ENCODE data around the gene DPY19L1.
"Not testable (repeated sequence)": the region's sequence is repeated elsewhere in the genome, so short reads cannot be mapped to it uniquely, and the experiment has no call there.

Gene DPY19L1

DNA sequence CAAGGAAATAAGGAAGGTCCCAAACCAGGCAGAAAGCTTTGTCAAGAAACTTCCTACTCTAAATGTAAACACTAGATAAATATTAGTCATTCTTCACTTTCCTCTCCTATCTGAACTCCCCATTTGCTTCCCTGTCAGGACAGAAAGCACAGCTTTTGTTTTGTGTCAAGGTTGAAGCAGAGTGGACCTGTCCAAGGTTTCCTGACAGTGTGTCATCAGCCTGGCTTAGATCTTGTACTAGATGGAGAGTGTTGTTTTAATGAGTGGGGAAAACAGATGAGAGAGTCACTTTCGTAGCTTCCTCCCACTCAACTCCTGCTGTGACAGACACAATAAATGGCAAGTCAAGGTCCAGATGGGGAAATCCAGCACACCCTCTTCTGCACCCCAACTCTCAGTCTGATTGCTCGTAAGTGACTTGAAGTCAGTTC lies 101.5 kb downstream of the DPY19L1 start:
- H3K4me3 ChIP-seq, H3K27ac ChIP-seq: not testable (repeated sequence)

DNA sequence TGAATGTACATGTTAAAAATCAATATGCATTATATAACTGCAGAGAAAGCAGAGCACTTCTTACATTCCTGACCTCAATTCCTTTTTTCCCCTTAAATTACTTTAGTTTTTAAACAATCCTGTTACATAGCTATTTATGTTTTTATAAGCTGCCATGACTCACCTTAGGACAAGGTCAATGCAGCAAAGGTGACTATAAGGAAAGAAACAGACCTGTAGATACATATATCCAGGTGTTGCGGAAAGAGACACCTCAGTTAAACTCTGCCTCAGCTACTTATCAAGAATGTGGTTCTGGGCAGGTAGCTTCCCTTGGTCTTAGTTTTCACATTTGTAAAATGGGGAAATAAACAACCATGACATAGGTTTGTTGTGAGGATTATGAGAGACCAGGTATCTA lies 105.5 kb downstream of the DPY19L1 start:
- H3K27ac ChIP-seq, result no peak overlapping the region
- H3K4me3 ChIP-seq, result no peak overlapping the region

GRCh38 chr7:34929783-34930182 lies 107.5 kb downstream of the DPY19L1 start:
- H3K4me3 ChIP-seq, H3K27ac ChIP-seq: not testable (repeated sequence)

GRCh38 chr7:34928560-34928959 lies 108.7 kb downstream of the DPY19L1 start:
- no peak overlapping the region for H3K27ac ChIP-seq
- H3K4me3 ChIP-seq, result no peak overlapping the region

DNA sequence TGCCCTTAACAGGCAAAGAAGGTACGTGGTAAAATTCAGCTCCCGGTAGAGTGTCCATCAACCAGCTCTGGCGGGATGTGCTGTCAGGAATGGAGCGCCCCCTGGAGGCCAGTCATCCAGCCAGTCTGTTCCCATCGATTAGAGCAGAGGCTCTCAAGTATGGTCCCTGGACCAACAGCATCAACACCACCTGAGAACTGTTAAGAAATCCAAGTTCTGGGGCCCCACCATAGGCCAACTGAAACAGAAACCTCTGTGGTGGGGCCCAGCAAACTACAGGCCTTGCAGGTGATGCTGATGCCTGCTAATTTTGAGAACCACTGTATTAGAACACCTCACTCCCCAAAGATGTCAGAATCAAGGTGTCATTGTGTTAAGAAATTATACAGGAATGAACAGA lies 109.2 kb downstream of the DPY19L1 start:
- H3K4me3 ChIP-seq, result no peak overlapping the region
- no peak overlapping the region for H3K27ac ChIP-seq

- H3K4me3 ChIP-seq, H3K27ac ChIP-seq: not testable (repeated sequence)
Observed at GRCh38 chr7:34920470-34920869, 116.8 kb downstream of the DPY19L1 start.

GRCh38 chr7:34919038-34919437 lies 118.2 kb downstream of the DPY19L1 start:
- not testable (repeated sequence) for H3K4me3 ChIP-seq, H3K27ac ChIP-seq

DNA sequence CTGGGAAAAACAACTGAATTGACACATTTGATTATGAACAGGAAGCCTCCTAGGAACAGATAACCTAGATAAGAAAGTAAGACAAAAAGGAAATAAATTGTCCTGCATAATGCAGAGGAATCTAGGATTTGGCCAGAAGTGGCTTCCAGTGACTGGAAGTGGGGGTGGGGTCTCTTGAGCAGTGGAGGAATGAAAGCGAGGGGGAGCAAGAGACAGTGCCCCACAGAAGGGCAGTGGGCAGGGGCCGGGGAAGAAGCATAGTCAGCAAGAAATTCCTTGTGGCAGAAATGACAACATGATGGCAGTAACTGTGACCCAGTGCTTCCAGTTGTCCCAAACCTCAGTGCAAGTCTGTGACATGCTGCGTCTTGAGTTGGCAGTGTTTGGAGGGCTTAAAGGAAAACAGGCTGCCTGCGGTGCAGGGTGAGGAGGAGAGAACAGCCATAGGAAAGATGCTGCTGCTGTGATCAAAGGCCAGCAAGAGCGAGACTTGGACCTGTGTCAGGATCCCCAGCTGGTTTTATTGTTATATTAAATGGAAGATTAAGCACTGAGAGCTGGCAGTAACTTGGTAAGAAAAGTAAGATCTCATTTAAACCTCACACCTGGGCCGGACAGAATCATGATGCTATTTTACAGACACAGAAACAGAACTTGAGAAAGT lies 119.0 kb downstream of the DPY19L1 start:
- H3K4me3 ChIP-seq, H3K27ac ChIP-seq: not testable (repeated sequence)

GRCh38 chr7:34917515-34917914 lies 119.8 kb downstream of the DPY19L1 start:
- not testable (repeated sequence) for H3K27ac ChIP-seq, H3K4me3 ChIP-seq

DNA sequence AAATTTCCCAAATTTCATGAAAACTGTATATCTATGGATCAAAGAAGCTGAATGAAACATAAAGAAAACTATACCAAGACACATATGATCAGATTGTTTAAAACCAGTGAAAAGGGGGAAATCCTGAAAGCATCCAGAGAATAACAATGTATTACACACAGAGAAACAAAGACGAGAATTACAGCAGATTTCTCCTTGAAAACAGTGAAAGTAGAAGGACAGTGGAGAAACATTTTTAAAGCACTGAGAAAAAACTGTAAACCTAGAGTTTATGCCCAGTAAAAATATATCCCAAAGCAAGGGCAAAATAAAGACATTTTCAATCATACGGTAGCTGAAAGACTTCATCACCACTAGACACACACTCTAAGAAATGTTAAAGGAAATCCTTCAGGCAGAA lies 121.0 kb downstream of the DPY19L1 start:
- H3K4me3 ChIP-seq, result no peak overlapping the region
- no peak overlapping the region for H3K27ac ChIP-seq

DNA sequence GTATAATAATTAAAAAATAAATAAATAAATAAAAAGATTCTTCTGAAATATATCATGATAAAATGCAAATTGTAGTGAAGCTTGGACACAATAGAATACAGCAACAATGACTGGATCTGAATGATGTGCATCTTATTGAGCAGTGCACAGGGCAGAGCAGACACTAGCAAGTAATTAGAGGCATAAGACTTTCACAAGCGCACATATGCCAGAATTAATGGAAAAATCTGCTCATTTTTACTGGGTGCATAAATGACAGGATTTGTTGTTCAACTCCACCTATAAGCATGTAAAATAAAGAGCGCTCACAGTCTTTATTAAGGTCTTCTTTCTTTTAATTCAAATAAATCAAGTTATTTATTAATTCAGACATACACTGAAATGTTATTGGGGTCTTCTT lies 125.0 kb downstream of the DPY19L1 start:
- H3K4me3 ChIP-seq, result no peak overlapping the region
- no peak overlapping the region for H3K27ac ChIP-seq

- H3K4me3 ChIP-seq, result peak overlapping the region in 3 of 7 experiments; percentile 11 to 25 (median 23)
- H3K27ac ChIP-seq, result not testable (repeated sequence)
Observed at GRCh38 chr7:34906266-34906850, 130.9 kb downstream of the DPY19L1 start.

DNA sequence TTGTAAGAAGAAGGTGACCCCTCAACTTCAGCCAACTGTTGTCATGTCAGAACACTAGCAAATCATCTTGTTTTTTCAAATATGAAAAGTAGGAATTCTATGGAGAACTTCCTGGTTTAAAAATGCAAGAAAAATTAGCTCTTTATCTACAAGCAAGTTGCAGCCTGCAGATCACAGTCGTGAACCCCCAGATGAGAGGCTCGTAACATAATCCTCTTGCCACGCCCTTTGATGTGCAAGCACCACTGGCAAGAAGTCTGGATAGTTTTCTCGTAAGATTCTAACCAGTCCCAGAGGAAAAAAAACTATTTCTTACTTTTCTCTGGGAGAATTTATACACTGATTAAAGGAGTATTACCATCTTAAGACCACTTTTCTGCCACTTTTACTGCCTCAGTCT lies 132.3 kb downstream of the DPY19L1 start:
- H3K4me3 ChIP-seq, result no peak overlapping the region
- H3K27ac ChIP-seq, result no peak overlapping the region

DNA sequence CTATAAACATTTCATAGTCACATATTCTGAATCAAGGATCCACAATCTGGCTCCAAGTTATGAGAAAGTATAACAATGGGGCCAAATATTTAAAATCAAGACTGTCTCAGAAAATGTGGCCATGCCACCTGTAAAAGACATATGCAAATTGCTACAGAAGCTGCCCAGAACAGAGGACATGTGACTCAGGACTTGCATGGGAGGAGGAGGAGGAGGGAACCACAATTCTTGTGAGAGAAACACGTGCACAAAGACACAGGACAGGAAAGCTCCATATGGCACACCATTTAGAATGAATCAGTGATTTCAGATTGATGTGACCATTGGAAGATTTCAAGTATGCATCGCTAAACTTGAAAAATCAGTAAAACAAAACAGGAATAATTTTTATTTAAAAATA lies 133.4 kb downstream of the DPY19L1 start:
- H3K4me3 ChIP-seq, H3K27ac ChIP-seq: not testable (repeated sequence)

DNA sequence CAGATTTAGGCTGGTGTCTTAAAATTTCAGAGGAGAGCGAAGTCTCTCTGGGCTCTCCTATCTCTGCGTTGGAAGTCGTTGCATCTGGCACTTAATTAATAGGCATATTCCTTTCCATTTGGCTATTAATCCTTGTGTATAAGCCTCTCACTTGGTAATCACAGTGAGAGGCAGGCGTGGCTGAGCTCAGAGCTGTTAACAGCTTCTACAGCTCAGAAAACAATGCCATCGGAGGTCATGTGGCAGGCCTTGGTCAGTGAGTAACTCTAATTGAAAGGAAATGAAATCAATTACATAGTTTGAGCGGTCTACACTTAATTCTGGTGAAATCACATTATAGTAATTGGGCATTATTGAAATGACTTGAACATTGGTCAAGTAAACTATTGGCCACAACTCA lies 135.1 kb downstream of the DPY19L1 start:
- no peak overlapping the region for H3K27ac ChIP-seq
- H3K4me3 ChIP-seq, result no peak overlapping the region

DNA sequence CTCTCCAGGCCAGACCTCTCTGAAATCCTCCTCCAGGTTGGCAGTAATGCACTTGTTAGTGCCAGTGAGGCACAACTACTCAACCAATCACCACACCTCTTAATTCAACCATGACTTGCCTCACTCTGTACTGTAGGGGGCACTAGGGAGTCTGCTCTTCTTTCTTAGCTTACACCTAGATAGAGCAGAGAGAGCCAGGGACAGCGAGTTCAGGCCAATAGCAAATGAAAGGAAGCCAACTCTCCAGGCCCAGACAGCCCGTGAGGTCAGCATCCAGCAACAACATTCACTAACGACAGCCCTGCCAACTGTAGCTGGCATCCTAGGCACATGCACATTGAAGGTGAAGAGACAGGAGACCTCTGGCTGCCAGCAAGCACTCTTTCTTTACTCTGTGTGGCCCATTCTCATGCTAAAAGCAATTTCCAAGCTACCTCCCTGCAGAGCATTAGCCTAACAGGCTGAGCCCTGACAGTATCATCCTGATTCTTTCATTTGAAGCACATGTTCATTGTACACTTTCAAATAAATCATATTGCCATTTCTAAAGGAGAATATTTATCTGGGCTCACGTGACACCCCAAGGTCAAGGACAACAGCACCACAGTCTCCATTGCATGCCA lies 136.3 kb downstream of the DPY19L1 start:
- no peak overlapping the region for H3K27ac ChIP-seq

DNA sequence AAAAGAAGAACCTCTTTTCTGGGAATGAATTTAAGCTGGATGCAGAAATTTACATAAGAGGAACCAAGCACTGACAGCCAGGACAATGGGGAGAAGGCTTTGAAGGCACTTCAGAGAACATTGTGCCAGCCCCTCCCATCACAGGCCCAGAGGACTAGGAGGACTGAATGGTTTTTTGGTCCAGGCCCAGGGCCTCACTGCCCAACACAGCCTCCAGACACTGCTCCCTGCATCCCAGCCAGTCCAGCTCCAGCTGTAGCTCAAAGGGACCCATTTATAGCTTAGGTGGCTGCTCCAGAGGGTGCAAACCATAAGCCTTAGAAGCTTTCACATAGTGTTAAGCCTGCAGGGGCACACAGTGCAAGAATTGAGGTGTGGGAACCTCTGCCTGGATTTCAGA lies 142.1 kb downstream of the DPY19L1 start:
- Histone ChIP-seq H3K4me3 (no peak overlapping the region), H3K27ac (no peak overlapping the region)

More for the DNA sequence above, 136.3 kb downstream of the DPY19L1 start:
- H3K4me3 ChIP-seq, result no peak overlapping the region

DNA sequence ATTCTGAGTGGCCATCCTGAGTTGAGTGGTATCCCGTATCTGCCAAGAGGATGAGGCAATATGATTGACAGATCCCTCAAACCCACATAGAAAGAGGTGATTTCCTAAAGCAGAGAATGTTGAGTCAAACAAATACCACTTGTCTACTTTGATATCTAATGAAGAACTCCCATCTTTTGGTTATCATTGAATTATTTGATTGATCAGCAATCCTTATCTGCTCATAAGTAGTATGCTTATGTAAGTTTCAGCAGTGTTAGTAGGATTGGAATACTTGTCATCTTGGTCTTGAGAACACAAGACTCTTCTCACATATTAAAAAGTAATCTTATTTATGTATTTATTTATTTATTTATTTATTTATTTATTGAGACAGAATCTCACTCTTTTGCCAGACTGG lies 147.3 kb downstream of the DPY19L1 start:
- Histone ChIP-seq H3K4me3 (no peak overlapping the region), H3K27ac (no peak overlapping the region)

DNA sequence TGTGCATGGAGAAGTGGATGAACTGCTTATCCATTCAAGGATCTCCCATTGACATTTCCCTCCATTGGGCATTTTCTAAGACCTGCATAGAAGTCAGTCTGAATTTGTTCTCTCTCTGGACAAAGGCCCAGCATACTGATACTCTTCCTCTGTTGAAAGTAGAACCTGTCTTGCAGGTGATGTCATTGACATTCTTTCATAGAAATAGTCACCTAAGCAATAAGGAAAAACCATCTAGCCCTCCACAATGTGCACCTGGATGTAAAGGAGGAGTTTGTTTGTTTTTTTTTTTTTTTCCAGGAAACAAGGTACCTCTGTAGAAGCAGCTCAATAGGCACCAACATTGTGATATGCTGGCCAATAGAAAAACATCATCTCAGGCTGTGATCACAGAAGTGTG lies 150.4 kb downstream of the DPY19L1 start:
- H3K4me3 ChIP-seq, result no peak overlapping the region
- H3K27ac ChIP-seq, result no peak overlapping the region

- not testable (repeated sequence) for H3K4me3 ChIP-seq, H3K27ac ChIP-seq
Observed at GRCh38 chr7:34883855-34884254, 153.4 kb downstream of the DPY19L1 start.

- Histone ChIP-seq H3K27ac (no peak overlapping the region), H3K4me3 (no peak overlapping the region)
Observed at GRCh38 chr7:34879871-34880270, 157.4 kb downstream of the DPY19L1 start.

Data from skin epidermis (tissue), 12 donors.